ENCODE measurements around the gene ALOX5.

DNA sequence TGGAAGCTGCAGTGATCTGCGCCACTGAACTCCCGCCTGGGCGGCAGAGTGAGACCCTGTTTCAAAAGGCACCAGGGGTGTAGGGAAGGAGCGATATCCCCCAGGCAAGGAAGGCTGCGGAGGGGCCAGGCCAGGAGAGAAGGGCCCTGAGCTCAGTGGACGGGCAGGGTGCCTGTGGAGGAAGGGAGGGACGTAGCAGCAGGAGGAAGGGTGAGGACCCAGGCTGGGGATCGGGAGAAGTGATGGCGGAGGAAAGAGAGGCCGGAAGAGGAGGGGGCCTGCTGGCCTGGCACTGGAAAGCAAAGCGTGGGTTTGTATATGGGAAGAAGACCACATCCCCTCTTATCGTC lies 45.6 kb downstream of the ALOX5 start:
- no peak for TF ChIP-seq POLR2AphosphoS5 (IDR thresholded peaks at IDR 0.05)
- TF ChIP-seq, protein P1, sequence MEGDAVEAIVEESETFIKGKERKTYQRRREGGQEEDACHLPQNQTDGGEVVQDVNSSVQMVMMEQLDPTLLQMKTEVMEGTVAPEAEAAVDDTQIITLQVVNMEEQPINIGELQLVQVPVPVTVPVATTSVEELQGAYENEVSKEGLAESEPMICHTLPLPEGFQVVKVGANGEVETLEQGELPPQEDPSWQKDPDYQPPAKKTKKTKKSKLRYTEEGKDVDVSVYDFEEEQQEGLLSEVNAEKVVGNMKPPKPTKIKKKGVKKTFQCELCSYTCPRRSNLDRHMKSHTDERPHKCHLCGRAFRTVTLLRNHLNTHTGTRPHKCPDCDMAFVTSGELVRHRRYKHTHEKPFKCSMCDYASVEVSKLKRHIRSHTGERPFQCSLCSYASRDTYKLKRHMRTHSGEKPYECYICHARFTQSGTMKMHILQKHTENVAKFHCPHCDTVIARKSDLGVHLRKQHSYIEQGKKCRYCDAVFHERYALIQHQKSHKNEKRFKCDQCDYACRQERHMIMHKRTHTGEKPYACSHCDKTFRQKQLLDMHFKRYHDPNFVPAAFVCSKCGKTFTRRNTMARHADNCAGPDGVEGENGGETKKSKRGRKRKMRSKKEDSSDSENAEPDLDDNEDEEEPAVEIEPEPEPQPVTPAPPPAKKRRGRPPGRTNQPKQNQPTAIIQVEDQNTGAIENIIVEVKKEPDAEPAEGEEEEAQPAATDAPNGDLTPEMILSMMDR (IDR thresholded peaks at IDR 0.05), result no peak
- TF ChIP-seq POLR2A (IDR thresholded peaks at IDR 0.05), result no peak
- no peak for TF ChIP-seq EP300 (IDR thresholded peaks at IDR 0.05)

Measured in upper lobe of left lung (tissue), 4 donors.